Measurements from ENCODE around the gene ENTHD1. TPM values are rescaled to one million over a fixed set of nuclear protein-coding genes. Genes with fewer than 3 reads are reported as not detected.

The ENTHD1 gene
- total RNA-seq, 3 donors from 2014 or later = not detected

GRCh38 chr22:39715778-39716495 is 177.6 kb downstream of the ENTHD1 start:
- intact Hi-C loops (cut with DNase I; ENCODE audit: low total_unique reads) = no loop called here

GRCh38 chr22:39714321-39714720 is 179.2 kb downstream of the ENTHD1 start:
- no peaks in the 10 kb centered on the region for H3K9me3 ChIP-seq
- TF ChIP-seq CTCF (IDR thresholded peaks at IDR 0.05) (no peak), POLR2AphosphoS5 (IDR thresholded peaks at IDR 0.05) (no peak), POLR2A (IDR thresholded peaks at IDR 0.05) (no peak)
- DNase-seq (ENCODE audit: low spot score in 2 of 2) = no peak
- H3K36me3 ChIP-seq = no peaks in the 10 kb centered on the region
- intact Hi-C loops (cut with DNase I; ENCODE audit: low total_unique reads) = no loop called here
- no peaks in the 10 kb centered on the region for H3K4me1 ChIP-seq
- H3K4me3 ChIP-seq = no peak overlapping the region
- no peaks in the 10 kb centered on the region for H3K27me3 ChIP-seq
- no peak overlapping the region for H3K27ac ChIP-seq

More at GRCh38 chr22:39715778-39716495, 177.6 kb downstream of the ENTHD1 start:
- no peak for DNase-seq (ENCODE audit: low spot score in 2 of 2)
- no peaks in the 10 kb centered on the region for H3K36me3 ChIP-seq
- H3K9me3 ChIP-seq = no peaks in the 10 kb centered on the region
- no peaks in the 10 kb centered on the region for H3K4me1 ChIP-seq
- no peaks in the 10 kb centered on the region for H3K27me3 ChIP-seq
- no peak for TF ChIP-seq POLR2A (IDR thresholded peaks at IDR 0.05)
- H3K27ac ChIP-seq = no peak overlapping the region
- no peak overlapping the region for H3K4me3 ChIP-seq

- Histone ChIP-seq H3K36me3 (no peaks in the 10 kb centered on the region), H3K27me3 (no peaks in the 10 kb centered on the region), H3K27ac (no peak overlapping the region), H3K9me3 (no peaks in the 10 kb centered on the region), H3K4me3 (no peak overlapping the region), H3K4me1 (no peaks in the 10 kb centered on the region)
- TF ChIP-seq POLR2A (IDR thresholded peaks at IDR 0.05) = no peak
- no peak for TF ChIP-seq POLR2AphosphoS5 (IDR thresholded peaks at IDR 0.05)
- TF ChIP-seq CTCF (IDR thresholded peaks at IDR 0.05) = no peak
- no peak for DNase-seq (ENCODE audit: low spot score in 2 of 2)
- intact Hi-C loops (cut with DNase I; ENCODE audit: low total_unique reads) = no loop called here
These were observed 179.7 kb downstream of the ENTHD1 start for GRCh38 chr22:39713799-39714290.

GRCh38 chr22:39712751-39713525 is 180.6 kb downstream of the ENTHD1 start:
- Histone ChIP-seq H3K27ac (no peak overlapping the region), H3K36me3 (no peaks in the 10 kb centered on the region), H3K9me3 (no peaks in the 10 kb centered on the region), H3K4me3 (no peak overlapping the region), H3K27me3 (no peaks in the 10 kb centered on the region), H3K4me1 (no peaks in the 10 kb centered on the region)
- TF ChIP-seq POLR2AphosphoS5 (IDR thresholded peaks at IDR 0.05) = no peak
- TF ChIP-seq POLR2A (IDR thresholded peaks at IDR 0.05) = no peak
- no peak for TF ChIP-seq CTCF (IDR thresholded peaks at IDR 0.05)
- DNase-seq (ENCODE audit: low spot score in 2 of 2) = no peak
- intact Hi-C loops (cut with DNase I; ENCODE audit: low total_unique reads) = no loop called here

GRCh38 chr22:39712081-39712480 is 181.5 kb downstream of the ENTHD1 start:
- DNase-seq (ENCODE audit: low spot score in 2 of 2) = no peak
- no peak overlapping the region for H3K4me3 ChIP-seq
- H3K27me3 ChIP-seq = no peaks in the 10 kb centered on the region
- no peak for TF ChIP-seq POLR2A (IDR thresholded peaks at IDR 0.05)
- TF ChIP-seq CTCF (IDR thresholded peaks at IDR 0.05) = no peak
- TF ChIP-seq POLR2AphosphoS5 (IDR thresholded peaks at IDR 0.05) = no peak
- H3K4me1 ChIP-seq = no peaks in the 10 kb centered on the region
- intact Hi-C loops (cut with DNase I; ENCODE audit: low total_unique reads) = no loop called here
- H3K9me3 ChIP-seq = no peaks in the 10 kb centered on the region
- H3K27ac ChIP-seq = no peak overlapping the region
- H3K36me3 ChIP-seq = no peaks in the 10 kb centered on the region

All from breast epithelium (tissue), 4 donors.